Progenitor cell of endocrine pancreas (in vitro differentiated cells): Measurements from ENCODE around the gene CFAP410. TPM values are rescaled to one million over a fixed set of nuclear protein-coding genes. Genes with fewer than 3 reads are reported as not detected.

ENCODE experiments used
- DNase-seq: peaks from one replicate; pipeline ENCODE4 v3.0.0; 2021; ENCODE audit warnings: low spot score; ENCODE audit not compliant: unreplicated experiment
- H3K27ac Mint-ChIP-seq: 2 replicates; pipeline ENCODE4 v1.8.0; 2021; ENCODE audit warnings: mild to moderate bottlenecking, moderate library complexity, mixed read lengths
- H3K27me3 Mint-ChIP-seq: 2 replicates; pipeline ENCODE4 v1.8.0; 2021; ENCODE audit warnings: mixed read lengths
- H3K36me3 Mint-ChIP-seq: 2 replicates; pipeline ENCODE4 v1.8.0; 2022; ENCODE audit warnings: mixed read lengths; ENCODE audit not compliant: insufficient read depth
- H3K4me1 Mint-ChIP-seq: 2 replicates; pipeline ENCODE4 v1.8.0; 2021; ENCODE audit warnings: low read depth, mixed read lengths
- H3K4me3 Mint-ChIP-seq: 2 replicates; pipeline ENCODE4 v1.8.0; 2021; ENCODE audit warnings: low read depth, mild to moderate bottlenecking, moderate library complexity, mixed read lengths
- H3K9me3 Mint-ChIP-seq: 2 replicates; pipeline ENCODE4 v1.8.0; 2021; ENCODE audit warnings: low read depth, mixed read lengths
- CTCF ChIP-seq: fragments of 200-600 bp; sonication (generic); IDR thresholded peaks from one replicate; pipeline ENCODE4 v1.5.0; 2021; ENCODE audit warnings: antibody characterized with exemption, mild to moderate bottlenecking; ENCODE audit not compliant: unreplicated experiment
- total RNA-seq: library from RNA; stranded (reverse); gene quantifications from 2 replicates; pipeline ENCODE4 v1.2.1, GENCODE V29; 2021

Gene CFAP410
- total RNA-seq, 1 donor from 2014 or later = 32.4 TPM

GRCh38 chr21:44351535-44352252 lies 12.5 kb upstream of the CFAP410 start:
- H3K36me3 Mint-ChIP-seq = no peaks in the 10 kb centered on the region
- no peak overlapping the region for H3K27ac Mint-ChIP-seq
- no peaks in the 10 kb centered on the region for H3K27me3 Mint-ChIP-seq
- H3K9me3 Mint-ChIP-seq = no peaks in the 10 kb centered on the region
- H3K4me1 Mint-ChIP-seq = no peaks in the 10 kb centered on the region
- no peak overlapping the region for H3K4me3 Mint-ChIP-seq
- TF ChIP-seq CTCF = no peak
- no peak for DNase-seq

DNA sequence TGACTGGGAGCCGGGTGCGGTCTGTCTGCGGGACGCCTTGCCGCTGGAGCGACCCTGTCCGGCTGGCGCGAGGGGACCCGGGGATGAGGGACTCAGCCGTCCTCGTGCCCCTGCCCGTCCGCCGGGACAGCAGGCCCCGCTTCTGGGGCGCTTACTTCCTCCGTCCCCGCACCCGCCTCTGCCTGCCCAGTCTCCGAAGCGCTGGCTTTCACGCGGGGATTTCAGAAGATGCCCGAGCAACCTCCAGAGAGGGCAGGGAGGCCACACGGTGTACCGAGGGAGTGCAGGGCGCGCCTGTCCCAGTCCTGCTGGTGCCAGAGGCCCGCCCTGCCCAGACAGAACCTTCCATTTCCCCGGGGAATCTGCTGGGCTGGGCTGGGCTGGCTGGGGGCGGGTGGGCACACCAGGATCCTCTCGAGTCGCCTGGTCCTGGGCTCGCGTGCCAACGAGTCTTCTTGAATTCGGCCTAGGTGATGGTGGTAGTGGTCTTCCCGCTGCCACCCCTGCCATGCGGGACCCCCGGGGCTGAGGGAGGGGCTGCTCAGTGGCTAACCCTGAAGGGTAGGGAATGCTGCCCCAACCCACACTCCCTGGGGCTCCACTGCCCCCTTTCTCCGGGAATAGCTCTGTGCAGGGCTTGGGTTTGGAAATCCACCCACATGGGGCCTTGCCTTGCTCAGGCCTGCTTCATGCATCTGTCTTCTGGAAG lies 11.7 kb upstream of the CFAP410 start:
- Mint-ChIP-seq H3K9me3 (no peaks in the 10 kb centered on the region), H3K27ac (no peak overlapping the region), H3K27me3 (peaks cover 3% of the 10 kb centered on the region), H3K4me1 (no peaks in the 10 kb centered on the region), H3K4me3 (no peak overlapping the region), H3K36me3 (no peaks in the 10 kb centered on the region)
- TF ChIP-seq CTCF = no peak
- no peak for DNase-seq

DNA sequence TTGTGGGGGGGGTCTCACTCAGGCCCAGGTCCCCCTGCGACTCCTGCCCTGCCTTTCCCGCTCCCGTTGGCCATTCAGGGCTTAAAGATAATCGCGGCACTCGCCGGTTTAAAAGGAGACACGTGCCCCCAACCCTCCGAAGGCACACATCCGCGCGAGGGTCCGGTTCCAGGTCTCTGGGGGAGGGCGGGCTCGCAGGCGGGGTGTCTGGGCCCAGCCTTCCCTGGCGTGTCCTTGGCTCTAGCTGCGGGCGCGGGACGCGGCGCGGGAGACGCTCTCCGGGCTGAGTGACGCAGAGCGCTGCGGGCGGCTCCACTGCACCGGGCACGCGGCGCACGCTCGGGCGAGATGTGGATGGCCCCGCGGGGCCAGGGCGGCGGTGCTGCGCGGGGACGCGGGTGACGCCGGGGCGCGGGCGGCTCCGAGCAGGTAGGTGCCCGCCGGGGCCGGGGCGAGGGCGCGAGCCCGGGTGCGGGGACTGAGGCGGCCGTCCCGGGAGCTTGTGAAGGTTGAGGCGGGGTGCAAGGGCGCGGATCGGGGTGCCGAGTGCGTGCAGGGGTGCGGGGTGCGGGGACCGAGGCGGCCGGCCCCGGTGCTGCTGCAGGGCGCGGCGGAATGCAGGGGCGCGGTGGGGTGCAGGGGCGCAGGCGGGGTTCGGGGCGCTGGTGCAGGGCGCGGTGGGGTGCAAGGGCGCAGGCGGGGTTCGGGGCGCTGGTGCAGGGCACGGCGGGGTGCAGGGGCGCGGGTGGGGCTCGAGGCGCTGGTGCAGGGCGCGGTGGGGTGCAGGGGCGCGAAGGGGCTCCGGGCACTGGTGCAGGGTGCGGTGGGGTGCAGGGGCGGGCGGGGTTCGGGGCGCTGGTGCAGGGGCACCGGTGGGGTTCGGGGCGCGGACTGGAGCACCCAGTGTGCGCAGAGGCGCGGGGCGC lies 10.9 kb upstream of the CFAP410 start:
- TF ChIP-seq CTCF = no peak
- no peak for DNase-seq
- peaks cover 3% of the 10 kb centered on the region for H3K27me3 Mint-ChIP-seq
- no peak overlapping the region for H3K4me3 Mint-ChIP-seq
- no peaks in the 10 kb centered on the region for H3K36me3 Mint-ChIP-seq
- no peaks in the 10 kb centered on the region for H3K4me1 Mint-ChIP-seq
- no peaks in the 10 kb centered on the region for H3K9me3 Mint-ChIP-seq
- no peak overlapping the region for H3K27ac Mint-ChIP-seq

- Mint-ChIP-seq H3K27me3 (peaks cover 3% of the 10 kb centered on the region), H3K36me3 (no peaks in the 10 kb centered on the region), H3K4me3 (no peak overlapping the region), H3K27ac (no peak overlapping the region), H3K9me3 (no peaks in the 10 kb centered on the region), H3K4me1 (no peaks in the 10 kb centered on the region)
- no peak for TF ChIP-seq CTCF
- no peak for DNase-seq
These were observed 10.2 kb upstream of the CFAP410 start for GRCh38 chr21:44349416-44349846.

DNA sequence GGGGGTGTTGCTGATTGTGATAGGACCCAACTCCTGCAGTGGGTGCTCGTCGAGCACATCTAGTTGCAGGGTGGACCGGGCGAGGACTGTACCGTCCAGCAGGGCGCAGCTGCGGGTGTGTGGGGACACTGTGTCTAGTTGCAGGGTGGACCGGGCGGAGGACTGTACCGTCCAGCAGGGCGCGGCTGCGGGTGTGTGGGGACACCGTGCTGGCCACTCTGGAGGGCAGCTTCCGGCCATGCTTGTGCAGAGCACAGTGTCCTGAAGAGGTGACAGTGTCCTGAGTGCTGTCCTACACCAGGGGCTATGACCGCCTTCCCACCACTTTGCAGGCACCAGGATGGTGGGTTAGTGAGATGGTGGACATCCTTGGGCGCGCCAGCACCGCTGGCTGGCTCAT lies 9.7 kb upstream of the CFAP410 start:
- H3K4me1 Mint-ChIP-seq = no peaks in the 10 kb centered on the region
- H3K36me3 Mint-ChIP-seq = no peaks in the 10 kb centered on the region
- no peak overlapping the region for H3K27ac Mint-ChIP-seq
- peaks cover 3% of the 10 kb centered on the region for H3K27me3 Mint-ChIP-seq
- TF ChIP-seq CTCF = no peak
- DNase-seq = no peak
- no peaks in the 10 kb centered on the region for H3K9me3 Mint-ChIP-seq
- H3K4me3 Mint-ChIP-seq = no peak overlapping the region
